GM18508 (cell line): ENCODE results near the gene IRF1.
"Not testable (repeated sequence)": the region's sequence is repeated elsewhere in the genome, so short reads cannot be mapped to it uniquely, and the experiment has no call there.

Experiments
- ATAC-seq: cut with Tn5 transposase; IDR thresholded peaks from one replicate; pipeline ENCODE4 v1.9.1; 2021; ENCODE audit warnings: moderate number of reproducible peaks; ENCODE audit not compliant: insufficient read depth, unreplicated experiment

Gene IRF1

DNA sequence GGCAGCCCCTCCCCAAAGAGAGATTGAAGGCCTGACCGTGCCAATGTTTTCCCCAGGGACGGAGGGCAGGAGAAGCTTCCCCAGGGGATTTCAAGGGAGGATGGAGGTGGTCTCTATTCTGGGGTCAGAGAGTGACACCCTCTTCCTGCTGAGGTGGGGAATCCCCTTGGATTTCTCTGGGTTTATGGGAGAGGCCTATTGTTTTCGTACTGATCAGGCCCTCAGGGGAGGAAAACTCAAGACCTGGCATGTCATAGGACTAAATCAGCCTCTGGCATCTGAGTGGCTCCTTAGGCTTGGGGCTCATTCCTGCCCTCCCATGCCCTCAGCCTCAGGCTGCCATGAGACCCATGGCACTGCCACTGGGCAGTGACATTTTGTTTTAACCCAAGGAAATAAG is 44.6 kb downstream of the IRF1 start:
- no peak for ATAC-seq

DNA sequence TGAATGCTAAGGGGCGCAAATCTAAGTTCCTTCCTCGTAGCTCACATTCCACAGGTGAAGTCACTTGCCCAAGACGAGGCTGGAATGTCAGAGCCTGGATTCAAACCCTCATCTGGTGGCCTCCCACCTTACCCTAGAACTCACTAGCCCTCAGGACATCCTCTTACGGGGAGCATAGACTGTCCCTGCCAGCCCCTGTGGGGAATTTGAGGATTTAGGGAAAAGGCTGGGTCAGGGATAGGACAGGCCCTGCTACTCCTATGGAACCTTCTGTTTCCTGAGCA is 45.0 kb downstream of the IRF1 start:
- no peak for ATAC-seq

DNA sequence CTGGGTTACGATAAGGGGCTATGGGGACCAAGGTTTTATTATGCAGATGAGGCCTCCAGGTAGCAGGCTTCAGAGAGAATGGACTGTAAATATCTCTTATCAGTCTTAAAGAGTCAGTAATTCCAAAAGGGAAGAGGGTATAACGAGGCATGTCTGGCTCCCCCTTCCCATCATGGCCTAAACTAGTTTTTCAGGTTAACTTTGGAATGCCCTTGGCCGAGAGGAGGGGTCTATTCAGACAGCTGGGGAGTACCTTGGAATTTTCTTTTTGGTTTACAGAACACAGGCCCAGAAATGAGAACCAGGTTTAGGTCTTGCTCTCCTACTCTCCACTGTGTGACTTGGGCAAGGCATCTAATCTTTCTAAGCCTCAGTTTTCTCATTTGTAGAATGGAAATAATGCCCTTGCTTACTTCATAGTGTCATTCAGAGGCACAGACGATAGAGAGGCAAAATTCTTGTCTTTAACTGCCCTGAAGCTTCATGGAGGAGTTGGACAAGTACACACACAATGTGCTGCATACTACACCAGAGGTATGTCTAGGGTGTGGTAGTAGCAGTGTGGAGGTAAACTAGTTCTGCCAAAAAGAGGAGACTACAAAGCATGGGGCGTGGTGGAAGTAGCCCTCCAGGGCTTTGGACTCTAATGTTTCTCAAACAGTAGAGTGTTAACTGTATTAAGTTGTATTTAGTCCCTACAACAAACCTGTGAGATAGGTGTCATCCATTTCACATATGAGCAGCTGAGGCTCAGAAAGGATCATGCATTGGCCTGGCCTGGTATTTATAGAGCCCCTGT is 45.5 kb downstream of the IRF1 start:
- ATAC-seq, result no peak

DNA sequence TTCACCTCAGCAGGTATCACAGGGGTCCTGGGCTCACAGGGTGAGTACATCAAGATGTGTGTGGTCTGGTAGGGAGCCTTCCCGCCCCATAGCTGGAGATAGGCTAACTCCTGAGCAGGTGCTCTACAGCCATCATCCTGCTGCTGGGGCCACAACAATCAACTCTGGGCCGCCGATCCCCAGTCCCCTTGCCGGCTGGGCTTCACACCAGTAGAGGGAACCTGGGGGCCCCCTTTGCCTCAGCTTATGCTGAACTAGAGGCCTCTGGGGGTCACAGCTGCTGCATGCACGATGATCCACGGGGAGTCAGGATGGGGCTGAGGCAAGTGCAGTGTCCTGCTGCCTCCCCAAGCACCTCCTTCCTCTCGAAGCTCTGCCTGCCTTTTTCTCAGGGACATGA is 46.5 kb downstream of the IRF1 start:
- ATAC-seq, result no peak

DNA sequence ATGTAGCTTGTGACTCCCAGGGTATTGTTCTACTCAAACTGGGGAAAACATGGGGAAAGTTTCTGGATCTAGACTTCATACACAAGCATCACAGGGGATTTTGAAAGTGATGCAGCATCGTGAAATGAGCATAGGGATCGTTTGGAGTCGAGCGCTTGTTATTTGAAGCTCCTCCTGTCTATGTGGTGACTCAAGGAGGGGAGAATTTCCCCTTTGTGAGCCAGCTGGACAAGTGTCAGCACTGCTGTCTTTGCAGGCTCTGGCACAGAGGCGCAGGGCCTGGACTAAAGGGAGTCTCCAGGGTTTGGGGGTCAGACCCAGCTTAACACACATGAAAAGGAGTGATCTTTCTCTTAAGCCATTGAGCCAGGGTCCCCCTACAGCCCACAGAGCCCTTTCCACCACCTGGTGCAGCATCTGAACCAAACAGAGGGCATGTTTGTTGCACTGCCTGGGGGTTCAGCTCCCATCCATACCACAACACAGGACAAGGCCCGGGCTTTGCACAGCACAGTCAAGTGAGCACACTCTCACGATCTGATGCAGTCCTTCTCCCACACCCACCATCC is 51.0 kb downstream of the IRF1 start:
- ATAC-seq, result no peak

DNA sequence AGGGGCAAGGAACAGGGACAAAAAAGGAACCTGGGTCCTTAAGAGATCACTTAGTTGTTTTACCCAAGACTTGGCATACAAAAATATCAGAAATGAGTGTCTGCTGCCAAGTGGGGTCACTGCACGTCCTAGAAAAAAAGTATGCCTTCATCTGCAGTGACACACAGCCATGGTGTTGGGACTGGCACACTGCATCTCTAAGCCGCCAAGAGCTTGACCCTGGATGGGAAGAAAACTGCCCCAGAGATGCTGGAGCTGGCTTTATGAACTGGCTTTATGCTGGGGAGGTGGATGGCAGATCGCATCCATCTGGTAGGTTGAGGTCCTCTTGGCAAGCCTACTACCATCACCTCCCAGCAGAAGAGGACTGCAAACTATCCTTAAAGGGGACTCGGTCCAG is 51.7 kb downstream of the IRF1 start:
- ATAC-seq, result no peak

DNA sequence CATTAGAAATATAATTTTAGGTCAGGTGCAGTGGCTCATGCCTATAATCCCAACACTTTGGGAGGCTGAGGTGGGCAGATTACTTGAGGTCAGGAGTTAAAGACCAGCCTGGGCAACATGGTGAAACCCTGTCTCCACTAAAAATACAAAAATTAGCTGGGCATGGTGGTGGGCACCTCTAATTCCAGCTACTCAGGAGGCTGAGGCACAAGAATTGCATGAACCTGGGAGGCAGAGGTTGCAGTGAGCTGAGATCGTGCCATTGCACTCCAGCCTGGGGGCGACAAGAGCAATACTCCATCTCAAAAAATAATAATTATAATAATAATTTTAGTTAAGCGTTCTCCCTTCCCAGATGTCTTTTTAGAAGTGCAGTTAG is 52.3 kb downstream of the IRF1 start:
- not testable (repeated sequence) for ATAC-seq

DNA sequence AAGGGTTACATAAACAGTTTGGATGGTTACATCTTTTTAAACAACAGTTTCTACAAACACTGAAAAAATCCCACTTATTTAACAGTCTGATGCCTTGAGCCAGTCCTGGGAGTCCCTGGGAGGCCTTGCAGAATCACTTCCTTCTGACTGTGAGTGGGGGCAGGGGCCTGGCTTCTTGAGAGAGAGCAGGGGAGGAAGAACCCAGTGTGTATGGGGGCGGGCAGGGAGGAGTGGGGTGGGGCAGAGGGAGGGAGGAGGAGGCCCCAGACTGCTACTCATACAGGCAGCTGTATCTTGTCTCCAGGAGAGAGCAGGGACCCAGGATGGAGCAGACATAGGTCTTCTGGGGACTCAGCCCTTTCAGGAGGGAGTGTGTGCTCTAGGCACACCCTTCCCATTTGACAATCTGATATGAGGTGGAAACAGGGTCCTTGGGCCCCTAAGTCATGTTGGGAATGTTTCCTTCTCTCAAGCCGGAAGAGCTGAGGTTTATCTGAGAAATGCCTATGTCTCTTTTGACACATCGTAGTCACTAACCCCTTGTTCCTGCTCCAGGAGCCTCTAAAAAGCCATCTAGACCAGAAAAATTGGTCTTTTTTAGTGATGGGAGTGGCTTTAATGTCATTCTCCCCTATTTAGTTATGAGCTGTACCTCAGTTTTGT is 52.8 kb downstream of the IRF1 start:
- ATAC-seq, result peak; percentile 69

DNA sequence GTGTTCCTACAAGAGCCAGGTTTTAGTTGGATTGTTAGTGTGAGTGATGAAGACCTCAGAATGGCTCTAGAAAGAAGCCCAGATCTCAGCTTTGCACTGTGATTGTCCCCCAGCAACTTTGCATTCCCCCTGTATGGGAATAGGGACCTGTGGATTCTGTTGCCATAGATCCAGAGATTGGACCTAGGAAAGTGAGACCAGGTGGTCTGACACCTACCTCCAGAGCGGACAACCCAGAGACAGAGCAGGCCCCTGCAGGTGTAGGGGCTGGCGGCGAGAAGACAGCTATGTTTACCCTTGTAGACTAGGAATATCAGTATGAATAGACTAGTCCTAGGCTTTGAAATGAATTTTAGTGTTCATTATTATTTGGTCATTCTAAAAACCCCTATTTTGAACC is 53.6 kb downstream of the IRF1 start:
- no peak for ATAC-seq

DNA sequence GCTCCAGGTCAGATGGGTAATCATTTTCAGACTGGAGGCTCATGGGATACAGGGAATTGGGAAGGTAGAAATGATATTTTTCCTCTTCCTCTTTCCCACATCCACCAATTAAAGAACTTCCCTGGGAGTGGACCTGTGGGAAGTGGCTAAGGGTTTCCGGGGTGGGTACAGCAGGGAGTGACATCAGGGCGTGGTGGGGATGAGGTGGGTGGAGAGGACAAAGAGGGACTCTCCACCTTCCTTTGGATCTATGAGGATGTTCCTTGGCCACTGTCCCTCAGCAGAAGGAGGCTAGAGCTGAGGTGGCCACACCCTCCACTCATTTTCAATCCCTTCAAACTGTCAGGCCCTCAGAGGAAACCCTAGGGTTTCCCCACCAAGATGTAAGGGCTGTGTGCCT is 54.7 kb downstream of the IRF1 start:
- no peak for ATAC-seq

DNA sequence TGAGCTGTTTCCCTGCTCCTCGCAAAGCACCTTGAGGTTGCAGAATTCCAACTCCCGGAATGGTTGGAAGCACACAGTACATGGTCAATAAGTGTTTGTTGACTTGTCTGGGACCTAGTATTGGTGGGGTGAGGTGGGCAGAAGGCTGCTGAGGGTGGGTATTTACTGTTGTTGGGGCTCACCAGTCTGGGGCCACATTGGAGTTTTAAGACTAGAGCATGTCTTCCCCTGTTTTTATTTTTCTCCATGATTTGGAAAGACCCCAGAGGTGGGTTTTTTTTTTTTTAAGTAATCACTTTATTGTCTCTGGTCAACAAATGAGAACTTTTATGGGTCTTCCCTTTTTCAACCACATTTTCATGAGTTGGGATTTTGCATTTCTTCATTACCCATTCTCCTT is 55.1 kb downstream of the IRF1 start:
- no peak for ATAC-seq

DNA sequence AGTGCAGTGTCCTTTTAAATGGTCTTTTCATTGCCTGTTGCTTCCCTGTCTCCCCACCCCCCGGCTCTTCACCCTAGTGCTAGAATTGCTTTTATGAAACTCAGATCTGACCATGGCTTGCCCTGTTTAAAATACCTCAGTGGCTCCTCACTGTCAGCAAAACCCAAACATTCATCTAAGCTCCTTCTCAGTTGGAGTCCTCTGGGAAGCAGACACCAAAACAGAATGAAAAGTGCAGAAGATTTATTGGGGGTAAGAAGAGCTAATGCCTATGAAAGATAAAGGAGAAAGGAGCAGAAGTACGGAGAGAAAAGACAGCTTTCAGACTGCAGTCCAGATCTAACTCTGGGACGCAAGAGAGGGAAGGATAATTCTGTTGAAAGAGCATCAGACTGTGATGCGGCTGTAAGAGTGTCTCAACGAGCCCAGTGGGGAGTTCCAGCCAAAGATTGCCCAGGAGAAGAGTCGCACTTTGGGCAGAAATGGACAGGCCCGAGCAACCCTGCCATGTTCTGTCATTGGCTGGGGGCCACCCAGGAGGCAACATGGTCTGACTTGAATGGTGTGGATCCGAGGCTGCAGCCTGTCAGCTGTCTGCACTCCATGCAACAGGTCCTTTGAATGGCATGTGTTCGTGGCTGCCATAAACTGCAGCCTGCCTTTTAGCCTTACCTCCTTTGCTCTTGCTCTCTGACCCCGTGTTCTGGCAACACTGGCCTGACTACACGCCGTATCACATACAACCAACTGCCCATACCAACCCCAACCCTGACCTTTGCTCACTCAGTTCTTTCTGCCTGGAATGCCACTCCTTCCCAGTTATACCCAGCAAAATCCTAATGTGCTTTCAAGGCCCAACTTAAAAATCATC is 55.9 kb downstream of the IRF1 start:
- no peak for ATAC-seq

DNA sequence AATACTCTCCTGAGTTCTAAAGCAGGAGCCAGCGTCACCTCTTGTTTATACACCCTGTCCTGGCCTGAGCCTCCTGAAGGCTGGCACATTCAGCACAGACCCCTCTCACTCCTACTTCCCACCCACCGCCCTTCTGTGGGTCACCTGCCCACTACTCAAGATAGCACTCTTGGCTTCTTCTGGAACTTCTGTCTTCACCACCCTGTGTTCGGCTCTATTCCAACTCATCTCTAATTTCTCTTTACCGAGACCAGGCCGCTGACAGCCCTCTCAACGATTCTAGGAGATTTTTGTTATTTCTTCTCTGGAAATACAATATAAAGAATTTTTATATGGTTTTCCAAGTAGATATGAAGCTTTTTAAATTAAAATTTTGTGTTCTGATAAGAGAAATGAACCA is 57.4 kb downstream of the IRF1 start:
- ATAC-seq, result no peak

DNA sequence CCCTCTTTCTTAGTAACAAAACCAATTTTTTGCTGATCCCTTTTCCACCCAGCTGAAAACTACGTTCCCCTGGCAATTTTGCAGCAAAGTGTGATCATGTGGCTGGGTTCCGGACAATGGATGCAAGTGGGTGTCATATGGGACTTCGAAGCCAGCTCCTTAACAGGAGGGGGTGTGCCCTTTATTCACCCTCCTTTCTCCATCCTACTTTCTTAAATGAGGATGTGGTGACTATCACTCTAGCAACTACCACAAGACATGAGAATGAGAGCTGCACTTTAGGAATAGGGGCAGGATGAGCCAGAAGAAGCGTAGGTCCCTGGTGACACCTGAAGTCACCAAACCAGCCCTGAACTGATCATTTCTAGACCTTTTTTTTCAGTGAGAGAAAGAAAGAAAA is 58.9 kb downstream of the IRF1 start:
- no peak for ATAC-seq
